Medulla oblongata (tissue), 1 donor: ENCODE results near the gene CCER1.

Experiments
- DNase-seq: peaks from one replicate; pipeline ENCODE4 v3.0.0-alpha.2; 2015; ENCODE audit errors: extremely low spot score

CCER1 gene

DNA sequence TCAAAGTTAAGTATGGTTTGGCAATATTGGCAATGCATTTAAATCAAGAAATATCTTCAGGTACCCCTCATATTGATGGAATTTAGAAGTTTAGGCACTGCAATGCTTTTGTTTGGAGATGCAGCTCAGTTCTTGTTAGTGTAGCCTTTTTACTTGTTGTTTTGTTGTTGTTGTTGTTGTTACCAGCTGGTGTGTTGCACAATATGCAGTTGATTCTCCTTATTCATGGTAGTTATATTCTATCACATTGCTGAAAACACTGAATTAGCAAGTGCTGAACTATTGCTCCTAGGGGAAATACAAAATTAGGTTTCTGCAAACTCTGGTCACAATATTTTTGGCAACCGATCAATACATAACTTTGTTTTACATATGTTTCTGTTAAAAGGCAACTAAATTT lies 34.8 kb downstream of the CCER1 start:
- DNase-seq = no peak

- no peak for DNase-seq
Measured at GRCh38 chr12:90917431-90917830, 37.5 kb downstream of the CCER1 start.

GRCh38 chr12:90916516-90916915 lies 38.5 kb downstream of the CCER1 start:
- DNase-seq = no peak

DNA sequence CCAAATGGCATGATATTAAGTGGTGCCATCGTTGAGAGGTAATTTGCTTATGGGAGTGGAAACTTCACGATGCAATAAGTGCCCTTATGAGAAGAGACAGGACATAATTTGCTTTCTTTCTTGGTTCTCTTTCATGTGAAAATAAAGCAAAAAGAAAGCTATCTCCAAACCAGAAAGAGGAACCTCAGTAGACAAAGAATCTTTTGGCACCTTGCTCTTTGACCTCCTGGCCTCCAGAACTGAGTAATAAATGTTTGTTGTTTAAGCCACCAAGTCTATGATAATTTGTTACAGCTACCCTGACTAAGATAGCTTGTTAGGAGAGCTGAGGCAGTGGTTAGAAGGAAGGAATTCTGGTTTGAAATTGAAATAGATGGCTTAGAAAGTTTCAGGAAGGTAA lies 39.6 kb downstream of the CCER1 start:
- DNase-seq = no peak

GRCh38 chr12:90910958-90911357 lies 44.0 kb downstream of the CCER1 start:
- no peak for DNase-seq

- peak; percentile 41 for DNase-seq
Measured at GRCh38 chr12:90909069-90909770, 45.8 kb downstream of the CCER1 start.

DNA sequence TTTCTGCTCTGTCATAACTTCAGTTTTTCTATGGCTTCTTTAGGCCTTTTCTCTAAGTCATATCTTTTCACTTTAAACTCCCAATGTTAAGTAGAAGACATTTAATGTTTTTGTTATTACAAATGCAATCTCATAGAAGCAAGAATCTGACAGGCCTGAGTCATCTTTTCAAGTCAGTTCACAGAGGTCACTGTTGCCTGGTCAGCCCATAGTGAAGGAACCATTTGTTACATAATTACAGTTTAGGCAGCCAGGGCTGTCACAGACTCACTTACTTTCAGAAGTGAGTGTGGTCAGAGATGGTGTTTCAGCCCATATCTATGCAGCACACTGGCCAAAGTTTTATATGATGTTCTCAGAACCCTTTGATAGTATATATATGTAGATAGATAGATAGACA lies 46.5 kb downstream of the CCER1 start:
- DNase-seq = peak; percentile 3

DNA sequence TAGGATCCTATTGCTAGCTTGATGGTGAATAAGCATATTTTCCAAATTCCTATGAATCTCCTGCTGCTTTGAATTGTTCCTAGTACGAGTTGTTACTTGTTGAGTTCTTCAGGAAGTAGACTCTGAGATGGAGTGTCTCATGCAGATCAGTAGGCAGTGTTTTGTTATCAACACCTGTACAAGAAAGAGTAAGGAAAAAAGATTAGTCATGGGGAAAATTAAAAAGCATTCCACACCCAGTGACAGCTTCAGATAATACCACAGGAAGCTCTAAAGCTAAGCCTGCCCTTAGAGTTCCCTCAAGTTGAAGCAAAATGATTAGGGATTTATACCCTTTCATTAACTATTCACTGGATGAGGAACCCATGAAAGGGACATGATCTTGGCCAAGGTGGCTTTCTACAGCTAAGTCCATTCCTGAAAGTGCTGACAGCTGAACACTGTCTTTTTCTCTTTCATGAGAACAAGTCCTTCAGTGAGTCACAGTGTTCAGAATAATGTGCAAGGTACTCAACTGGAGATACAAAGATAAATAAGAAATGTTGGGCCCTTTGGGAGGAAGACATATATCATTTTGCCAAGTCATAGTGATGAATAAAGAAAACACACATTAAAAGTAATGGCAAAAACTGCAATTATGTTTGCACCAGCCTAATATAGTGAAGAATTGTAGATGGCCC lies 49.1 kb downstream of the CCER1 start:
- DNase-seq = no peak

DNA sequence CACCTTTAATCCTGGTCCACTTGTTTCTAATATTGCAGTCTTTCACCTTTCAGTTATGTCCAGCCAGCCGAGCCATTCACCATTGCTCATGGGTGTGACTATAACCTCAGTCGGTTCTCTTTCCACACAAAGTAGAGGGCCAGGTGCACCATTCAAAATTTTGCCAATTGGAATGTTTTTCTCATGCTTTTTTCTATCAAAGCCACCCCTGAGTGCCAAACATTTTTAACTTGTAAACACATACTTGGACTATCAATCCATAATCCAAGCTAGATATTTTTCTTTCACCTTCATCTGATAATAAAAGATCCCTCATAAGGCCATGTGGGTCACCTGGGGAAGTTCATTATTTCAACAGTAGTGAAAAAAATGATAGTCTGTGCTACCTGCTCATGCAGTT lies 52.4 kb downstream of the CCER1 start:
- DNase-seq = no peak
